Daoy (cell line): ENCODE measurements around the gene ICAM3. TPM values are rescaled to one million over a fixed set of nuclear protein-coding genes. Genes with fewer than 3 reads are reported as not detected.
"Not testable (repeated sequence)": the region's sequence is repeated elsewhere in the genome, so short reads cannot be mapped to it uniquely, and the experiment has no call there.

Experiments used
- DNase-seq: peaks from one replicate; pipeline ENCODE4 v3.0.0-alpha.2; 2015; ENCODE audit warnings: low read depth
- total RNA-seq: library from RNA; depleted of rRNA; stranded (reverse); fragments of >200 nt; shearing (Covaris generic); gene quantifications from 2 replicates; pipeline ENCODE4 v1.2.3, GENCODE V29; 2014

ICAM3 gene
- total RNA-seq, 1 experiment from 2014 or later, result 5.4 TPM

DNA sequence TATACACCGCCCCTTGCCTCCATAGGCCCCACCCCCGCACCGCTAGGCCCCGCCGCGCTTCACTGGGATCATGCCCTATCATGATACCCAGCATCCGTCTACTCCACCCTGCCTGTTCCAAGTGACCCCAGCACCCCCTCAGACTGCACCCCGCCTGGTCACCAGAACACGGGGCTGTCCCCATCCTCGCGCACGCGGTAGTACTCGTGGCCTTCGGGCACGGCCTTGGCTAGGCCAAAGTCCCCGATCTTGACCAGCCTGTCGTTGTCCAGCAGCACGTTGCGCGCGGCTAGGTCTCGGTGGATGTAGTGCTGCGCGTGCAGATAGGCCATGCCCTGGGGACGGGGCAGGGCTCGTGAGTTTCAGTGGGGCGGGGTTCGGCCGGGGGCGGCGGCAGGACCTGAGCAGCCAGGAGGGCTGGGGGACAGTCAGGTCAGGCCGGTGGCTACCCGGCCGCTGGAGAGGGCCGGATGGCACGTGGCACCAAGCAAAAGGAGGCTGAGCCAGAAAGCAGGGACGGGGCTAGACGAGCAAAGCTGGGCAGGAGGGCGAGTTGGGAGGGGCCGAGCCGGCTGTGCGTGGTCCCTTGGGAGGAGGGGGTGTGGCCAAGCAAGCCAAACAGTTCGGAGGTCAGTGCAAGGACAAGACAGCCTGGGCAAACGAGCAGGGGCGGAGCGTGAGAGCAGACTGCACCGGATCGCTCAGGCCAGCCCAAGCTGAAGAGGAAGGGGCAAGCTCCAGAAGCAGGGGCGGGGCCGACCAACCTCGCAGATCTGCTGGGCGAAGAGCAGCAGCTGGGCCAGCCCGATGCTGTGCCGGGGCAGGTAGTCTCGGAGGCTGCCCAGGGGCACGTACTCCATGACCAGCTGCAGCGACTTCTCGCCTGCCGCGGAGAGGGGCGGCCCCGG, 13.6 kb upstream of the ICAM3 start:
- no peak for DNase-seq

DNA sequence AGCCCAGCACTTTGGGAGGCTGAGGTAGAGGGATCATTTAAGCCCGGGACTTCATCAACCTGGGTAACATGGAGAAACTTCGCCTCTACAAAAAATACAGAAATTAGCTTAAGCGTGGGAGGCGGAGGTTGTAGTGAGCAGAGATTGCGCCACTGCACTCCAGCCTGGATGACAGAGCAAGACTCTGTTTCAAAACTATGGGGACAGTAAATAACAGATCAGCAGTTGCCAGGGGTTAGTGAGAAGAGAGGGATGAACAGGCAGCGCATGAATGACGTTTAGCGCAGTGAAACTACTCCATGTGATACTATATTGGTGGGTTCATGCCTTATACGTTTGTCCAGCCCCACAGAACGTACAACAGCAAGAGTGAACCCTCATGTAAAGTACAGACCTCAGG, 7.1 kb upstream of the ICAM3 start:
- no peak for DNase-seq

DNA sequence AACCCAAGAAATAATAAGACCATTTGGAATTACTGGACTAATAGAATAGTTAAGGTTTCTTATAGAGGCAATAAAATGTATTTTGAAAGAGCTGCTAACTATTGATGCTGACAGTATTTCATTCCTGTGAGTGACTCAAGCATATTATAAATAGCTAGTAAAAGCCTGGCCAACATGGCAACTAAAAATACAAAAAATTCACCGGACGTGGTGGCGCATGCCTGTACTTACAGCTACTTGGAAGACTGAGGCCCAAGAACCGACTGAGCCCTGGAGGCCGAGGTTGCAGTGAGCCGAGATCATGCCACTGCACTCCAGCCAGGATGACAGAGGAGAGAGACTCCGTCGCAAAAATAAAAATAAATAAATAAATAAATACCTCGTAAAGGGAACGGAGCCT, 5.4 kb upstream of the ICAM3 start:
- no peak for DNase-seq

DNA sequence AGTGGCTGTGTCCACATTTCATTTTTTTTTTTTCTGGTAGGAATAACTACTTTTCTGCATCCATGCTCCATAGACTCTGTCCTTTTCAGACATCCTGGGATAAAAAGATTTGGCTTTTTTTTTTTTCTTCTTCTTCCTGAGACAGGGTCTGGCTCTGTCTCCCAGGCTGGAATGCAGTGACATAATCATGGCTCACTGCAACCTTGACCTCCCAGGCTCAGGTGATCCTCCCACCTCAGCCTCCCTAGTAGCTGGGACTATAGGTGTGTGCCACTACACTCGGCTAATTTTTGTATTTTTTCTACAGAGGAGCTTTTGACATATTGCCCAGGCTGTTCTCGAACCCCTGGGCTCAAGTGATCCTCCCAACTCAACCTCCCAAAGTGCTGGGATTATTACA, 4.1 kb upstream of the ICAM3 start:
- no peak for DNase-seq

DNA sequence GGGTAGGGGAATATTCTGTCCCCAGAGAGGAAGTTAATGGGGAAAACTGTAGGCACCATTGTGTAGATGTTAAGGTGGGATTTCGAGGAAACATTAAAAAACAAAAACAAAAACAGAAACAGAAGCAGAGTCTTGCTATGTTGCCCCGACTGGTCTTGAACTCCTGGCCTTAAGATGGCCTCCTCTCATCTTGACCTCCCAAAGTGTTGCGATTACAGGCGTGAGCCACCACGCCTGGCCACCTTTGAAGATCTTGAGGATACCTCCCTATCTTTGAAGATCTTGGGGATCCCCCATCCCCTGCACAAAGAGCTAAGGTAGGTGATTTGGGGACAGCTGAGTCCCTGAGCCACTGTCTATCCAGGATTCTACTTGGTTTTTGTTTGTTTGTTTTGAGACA, 553 bp upstream of the ICAM3 start:
- no peak for DNase-seq

DNA sequence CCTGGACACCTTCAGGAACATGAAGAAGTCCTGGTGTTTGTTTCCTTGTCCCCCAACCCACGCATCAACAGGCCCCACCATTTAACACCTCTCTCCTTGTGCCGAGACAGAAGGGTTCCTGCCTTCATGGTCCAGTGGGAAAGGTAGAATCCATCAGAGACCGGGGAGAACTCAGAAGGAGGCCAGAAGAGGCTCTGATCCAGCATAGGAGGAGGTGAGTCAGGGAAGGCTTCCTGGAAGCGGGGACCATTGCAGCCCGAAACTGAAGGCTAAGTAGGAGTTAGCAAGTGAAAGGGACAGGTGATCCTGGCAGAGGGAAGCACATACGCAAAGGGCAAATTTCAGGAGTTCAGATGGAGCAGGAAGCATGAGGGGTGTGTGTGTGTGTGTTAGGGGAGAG, 484 bp downstream of the ICAM3 start:
- no peak for DNase-seq

DNA sequence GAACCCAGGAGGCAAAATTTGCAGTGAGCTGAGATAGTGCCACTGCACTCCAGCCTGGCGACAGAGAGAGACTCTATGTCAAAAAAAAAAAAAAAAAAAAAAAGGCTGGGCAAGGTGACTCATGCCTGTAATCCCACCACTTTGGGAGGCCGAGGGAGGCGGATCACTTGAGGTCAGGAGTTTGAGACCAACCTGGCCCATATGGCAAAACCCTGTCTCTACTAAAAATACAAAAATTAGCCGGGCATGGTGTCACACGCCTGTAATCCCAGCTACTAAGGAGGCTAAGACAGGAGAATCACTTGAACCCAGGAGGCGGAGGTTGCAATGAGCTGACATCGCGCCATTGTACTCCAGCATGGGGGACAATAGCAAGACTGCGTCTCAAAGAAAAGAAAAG, 2.7 kb downstream of the ICAM3 start:
- DNase-seq, result not testable (repeated sequence)

DNA sequence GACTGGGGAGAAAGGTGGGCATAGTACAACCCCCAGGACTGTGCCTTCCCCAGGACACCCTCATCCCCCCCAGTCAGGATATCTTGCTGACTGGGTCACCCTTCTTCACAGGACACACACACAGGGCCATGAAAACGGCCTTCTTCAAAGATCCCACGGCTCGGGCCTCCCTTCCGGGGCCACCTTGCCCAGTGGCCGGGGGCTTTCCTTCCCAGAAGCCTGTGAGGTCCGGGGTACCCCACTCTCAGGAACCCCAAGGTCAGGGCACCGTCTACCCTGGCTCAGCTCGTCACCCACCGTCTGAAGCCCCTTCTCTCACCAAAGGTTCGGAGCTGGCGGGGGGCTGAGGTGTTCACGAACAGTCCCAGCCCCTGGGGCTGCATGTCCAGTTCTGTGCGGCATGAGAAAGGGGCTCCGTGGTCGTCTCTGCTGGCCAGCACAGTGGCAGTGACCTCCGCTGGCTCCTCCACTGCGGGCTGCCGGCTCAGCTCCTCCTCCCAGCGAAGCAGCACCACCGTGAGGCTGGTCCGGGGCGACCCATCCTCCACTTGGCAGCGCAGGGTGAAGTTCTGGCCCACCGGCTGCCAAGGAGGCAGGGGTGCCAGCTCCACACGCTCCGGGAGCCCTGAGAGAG, 4.0 kb downstream of the ICAM3 start:
- DNase-seq, result no peak

DNA sequence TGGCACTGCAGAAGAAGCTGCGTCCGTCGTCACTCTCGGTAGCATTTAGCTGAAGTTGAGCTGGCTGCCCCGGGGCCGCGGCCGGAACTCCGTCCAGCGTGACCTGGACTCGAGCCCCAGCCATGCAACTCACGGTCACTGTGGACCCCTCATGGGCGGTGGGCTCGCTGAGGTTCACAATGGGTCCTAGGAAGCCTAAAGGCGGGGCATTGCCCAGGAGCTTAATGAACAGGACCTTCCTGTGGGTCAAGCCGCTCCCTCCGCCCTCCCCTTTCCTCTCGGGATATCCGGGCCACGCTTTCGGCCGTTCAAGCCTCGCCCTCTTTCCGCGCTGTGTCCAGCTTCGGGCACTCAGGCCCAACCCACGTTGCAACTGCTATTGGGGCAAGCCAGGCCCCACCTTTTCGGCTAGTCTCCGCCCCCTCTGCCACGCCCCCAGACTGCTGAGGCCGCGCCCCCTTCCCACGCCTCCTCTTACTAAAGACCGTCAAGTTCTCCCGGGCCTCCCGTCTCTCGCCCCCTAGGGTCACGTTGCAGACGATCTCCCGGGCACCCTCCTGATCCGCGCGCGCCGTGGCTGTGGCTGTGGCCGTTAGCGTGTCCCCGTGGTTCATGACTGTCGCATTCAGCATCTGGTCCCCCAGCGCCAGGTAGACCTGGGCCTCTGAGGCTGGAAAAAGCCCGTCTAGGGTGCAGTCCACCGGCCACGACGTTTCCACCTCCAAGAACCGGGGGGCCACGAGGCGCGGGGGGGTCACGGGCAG, 4.7 kb downstream of the ICAM3 start:
- DNase-seq, result peak; percentile 95

DNA sequence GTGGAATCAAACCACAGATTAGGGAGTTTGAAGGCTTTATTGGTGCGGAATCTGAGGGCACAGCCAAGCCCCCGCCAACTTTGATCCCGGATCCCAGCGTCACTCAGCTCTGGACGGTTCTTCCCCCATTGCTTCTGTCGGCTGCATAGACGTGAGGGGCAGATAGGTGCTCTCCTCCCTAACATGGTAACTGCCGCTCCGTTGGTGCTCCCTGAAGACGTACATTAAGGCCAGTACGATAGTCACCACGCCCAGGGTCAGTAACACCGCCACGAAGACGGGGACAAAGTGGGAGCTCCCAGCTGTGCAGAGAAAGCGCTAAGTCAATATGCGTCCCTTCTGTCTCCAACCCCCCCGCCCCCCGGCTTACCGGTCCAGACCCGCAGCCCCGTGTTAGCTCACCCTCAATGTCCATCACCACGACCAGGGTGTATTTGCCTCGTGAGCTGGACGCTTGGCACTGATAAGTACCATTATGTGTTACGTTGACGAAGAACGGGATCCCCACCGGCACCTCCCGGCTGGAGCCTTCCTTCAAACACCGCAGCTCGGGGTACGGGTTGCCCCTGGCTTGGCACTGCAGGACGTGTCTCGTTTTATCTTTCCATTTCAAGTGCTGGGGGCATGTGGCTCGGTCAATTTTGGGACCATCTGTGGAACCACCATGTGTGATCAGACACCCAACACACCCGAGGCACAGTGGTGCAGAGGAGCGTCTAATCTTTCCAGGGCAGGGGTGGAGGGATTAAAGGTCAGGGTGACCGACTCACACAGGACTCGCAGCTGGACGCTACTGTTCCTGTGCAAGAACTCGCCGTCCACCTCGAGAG, 5.5 kb downstream of the ICAM3 start:
- DNase-seq, result peak; percentile 39

DNA sequence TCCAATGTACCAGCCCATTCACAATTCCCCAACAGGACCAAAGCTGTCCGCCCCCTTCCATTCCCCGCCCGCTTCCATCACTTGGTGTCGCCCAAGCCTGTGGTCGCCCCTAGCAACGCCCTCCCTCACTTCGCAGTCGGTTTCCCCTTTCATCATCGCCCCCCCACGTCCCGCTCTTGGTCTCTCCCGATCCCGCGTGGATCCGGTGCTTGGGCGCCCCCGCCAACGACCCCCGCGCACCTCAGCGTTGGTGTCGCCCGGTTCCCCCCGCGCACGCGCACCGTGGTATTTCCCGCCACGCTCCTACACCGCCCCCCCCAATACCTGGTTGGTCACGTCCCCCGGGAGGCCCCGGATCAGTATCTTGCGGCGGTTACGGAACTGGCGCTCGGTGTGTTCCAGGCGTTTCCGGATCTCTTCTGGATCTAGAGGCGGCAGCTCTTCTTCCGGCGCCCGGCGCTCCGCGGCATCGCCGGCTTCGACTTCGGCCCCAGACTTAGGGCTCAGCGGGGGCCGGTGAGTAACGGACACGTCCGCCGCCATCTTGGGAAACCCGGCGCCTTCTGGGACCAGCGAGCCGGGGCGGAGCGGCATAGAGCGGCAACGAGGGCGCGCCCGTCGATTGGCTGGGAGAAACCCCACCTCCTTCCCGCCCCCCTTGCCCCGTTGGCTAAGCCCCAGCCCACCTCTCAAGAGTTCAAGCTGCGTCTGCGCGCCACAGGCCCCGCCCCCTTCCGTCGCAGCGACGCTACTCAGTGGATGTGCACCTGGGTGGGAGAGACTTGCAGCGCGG, 6.3 kb downstream of the ICAM3 start, which contains the start of gene RAVER1:
TSS of gene RAVER1 (minus strand) at position 565 of the 793 bp plus-strand sequence. CDS start at position 543, 22 bp downstream.
- DNase-seq, result peak; percentile 100

DNA sequence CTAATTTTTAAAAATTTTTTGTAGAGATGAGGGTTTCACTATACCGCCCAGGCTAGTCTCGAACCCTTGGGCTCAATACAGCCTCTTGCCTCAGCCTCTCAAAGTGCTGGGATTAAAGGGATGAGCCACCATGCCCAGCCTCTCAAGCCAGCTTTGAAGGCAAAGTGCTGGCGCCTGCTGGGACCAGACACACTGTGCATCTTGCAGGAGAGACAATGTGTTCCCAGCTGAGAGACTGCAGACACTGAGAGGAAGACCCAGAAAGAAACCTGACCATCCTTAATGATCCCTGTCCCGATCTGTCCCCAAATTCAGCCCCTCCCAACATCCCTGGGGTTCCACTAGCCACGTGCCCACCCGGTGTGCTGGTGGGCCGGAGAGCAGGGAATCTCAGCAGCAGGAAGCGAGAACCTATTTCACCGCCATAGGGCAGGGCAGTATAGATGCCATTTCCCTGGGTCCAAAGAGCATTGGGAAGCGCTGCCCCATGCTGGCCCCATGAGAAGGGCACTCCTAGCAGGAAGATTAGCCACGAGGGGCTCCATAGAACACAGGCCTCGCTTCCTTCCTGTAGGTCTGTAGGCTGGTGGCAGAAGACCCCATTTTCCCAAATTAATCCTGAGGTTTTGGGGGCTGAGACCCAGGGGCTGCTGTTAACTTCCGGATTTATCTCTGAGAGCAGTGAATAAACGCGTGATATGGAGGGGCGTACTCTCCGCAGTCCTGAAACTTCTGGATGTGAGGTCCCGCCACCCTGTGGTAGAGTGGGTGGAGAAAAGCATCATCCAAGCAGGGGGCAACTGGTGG, 7.1 kb downstream of the ICAM3 start:
- no peak for DNase-seq

DNA sequence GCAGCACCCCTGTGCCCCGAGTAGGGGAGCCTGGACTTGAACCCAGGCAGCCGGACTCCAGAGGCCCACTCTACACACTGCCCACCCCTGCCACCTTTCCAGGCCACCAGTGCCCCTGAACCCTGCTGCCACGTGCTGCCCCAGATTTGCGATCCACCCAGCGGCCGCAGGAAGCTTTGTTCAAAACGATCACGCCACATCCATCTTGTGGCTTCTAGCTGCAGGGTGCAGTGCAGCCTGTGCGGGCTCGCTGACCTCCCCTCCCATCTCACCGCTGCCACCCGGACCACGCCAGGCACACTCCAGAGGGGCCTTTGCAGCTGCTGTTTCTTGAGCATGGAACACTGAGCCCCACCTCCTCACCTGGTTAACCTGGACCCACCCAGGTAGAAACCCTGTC, 9.9 kb downstream of the ICAM3 start:
- no peak for DNase-seq

DNA sequence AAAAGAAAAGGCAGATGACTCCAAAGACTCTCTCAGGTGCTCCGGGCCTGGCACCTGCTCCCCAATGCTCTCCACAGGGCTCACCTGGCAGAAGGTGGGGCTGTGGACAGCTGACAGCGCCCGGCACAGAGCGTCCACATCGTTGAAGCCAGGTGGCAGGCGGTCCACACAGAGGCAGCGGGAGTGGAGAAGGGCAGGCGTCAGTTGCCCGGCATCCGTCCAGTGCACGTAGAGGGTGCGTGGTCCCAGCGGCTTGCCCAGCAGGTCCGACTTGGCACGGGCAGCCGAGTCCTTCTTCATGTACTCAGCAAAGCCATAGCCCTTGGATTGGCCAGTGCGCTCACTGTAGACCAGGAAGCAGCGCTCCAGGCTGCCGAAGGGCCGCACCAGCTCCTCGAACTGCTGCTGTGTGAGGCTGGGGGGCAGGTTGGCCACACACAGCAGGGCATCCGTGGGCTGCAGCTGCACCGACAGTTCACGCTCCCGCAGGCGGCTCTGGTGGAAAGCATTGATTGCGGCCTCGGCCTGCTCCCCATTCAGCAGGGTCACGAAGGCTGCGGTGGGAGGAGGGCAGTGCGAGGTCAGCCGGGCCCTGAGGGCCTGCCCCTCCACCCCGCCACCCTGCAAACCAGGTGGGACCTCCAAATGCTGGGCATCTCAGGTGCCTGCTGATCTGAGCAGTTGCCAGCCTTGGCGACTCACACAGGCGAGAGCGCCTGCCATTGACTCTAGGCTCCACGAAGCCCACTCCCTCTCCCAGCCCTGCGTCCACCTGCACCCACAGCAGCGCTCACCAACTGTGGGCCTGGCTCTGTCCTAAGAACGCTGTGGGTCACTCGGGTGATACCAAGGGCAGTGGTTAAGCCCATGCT, 10.6 kb downstream of the ICAM3 start:
- no peak for DNase-seq

DNA sequence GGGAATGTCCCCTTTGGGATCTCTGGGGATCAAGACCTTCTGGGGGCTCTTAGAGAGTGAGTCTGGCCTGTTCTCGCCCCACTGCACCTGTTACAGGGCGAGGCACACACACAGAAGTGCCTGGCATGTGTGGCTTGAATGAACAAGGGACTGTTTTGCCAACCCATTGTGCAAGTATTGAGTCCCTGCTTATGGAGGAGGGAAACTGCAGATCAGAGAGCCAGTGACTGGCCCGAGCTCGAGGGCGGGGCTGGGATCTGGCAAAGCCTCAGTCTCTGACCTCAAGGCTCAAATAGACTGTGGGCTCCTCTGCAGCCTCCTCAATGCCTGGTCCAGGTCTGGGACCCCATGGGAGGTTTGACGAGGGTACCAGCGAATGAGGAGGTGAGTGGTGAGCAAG, 11.6 kb downstream of the ICAM3 start:
- DNase-seq, result no peak

DNA sequence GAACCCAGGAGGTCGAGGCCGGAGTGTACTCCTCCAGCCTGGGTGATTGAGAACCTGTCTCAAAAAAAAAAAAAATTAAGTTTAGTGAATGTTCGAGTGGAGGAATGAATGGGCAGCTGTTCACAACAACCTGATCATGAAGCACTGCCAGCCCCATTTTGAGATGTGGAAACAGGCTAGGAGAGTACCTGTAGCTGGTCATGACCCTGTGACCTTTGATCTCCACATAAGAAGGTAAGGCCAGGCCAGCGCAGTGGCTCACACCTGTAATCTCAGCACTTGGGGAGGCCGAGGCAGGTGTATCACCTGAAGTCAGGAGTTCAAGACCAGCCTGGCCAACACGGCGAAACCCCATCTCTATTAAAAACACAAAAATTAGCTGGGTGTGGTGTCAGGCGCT, 13.7 kb downstream of the ICAM3 start:
- DNase-seq, result no peak

DNA sequence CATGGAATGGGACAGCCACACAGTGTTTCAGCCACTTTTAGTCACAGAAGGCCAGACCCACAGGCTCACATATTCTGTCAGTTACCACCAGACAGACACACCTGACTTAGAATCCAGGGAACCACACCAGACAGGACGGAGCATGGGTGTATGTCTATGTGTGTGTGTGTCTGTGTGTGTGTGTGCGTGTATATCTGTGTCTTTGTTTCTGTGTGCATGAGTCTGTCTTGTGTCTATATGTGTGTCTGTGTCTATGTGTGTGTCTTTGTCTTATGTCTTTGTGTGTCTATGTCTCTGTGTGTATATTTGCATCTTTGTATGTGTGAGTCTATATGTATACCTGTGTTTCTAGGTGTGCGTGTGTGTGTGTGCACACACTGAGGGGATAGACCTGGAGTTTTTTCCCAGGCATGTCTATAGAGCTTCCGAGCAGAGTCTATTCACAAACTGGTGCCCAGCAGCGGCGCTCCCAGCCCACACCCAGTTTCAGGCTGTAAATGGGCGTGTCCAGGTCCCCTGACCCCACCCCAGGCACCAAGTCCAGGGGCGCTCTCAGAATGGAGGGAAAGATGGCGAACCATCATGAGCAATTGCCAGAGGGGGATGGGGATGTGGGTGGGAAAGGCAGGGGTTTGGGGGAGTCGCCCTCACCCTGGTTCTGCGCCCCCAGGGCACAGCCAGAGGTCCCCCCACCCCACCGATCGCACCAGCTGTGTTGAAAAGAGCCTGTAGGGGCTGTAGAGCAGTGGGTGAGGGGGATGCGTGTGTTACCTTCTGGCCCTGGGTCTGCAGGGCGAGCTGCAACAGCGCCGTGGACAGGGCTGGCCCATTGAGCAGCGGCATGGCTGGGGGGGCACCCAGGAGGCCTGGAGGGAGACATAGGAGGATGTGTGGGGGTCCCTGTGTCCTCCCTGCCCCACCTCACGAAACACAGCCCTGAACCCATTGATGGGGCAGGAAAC, 17.3 kb downstream of the ICAM3 start:
- no peak for DNase-seq

DNA sequence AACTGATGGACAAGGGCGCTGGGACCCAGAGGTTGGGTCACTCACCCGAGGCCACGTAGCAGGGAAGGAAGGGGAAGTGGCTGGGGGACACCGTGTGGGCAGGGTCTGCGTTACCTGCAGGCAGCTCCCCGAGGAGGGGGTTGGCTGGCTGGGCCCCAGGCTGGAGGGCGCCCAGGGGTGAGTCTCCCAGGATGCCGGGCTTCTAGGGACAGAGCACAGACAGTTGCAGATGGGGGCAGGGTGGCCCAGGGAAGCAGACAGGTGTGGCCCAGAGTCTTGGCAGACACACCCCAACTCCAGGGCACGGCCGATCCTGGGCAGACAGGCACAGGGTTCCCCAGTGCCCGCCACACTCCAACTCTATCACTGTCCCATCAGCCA, 18.0 kb downstream of the ICAM3 start:
- DNase-seq, result no peak
